Measurements from ENCODE around the gene CACNG6. TPM values are rescaled to one million over a fixed set of nuclear protein-coding genes. Genes with fewer than 3 reads are reported as not detected.

The CACNG6 gene
- total RNA-seq, 1 donor, result under 0.01 TPM

DNA sequence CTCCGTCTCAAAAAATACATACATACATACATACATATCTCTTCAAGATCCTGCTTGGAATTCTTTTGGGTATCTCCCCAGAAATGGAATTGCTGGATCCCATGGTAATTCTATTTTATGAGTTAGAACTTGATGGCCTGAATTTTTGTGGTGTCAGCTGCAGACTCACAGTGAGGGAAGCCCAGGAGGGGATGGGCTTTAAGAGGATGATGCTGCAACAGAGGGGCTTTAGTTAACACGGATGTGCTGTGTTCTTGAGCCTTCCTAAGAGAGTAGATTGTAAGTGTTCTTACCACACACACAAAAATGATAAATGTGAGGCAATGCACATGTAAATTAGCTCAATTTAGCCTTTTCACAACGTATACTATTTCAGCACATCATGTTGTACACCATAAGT is 31.8 kb downstream of the CACNG6 start:
- peak; percentile 93 for DNase-seq (ENCODE audit: low read depth)
- H3K4me3 ChIP-seq (ENCODE audit: low read depth, low read length), result no peak overlapping the region
- TF ChIP-seq, protein P1, sequence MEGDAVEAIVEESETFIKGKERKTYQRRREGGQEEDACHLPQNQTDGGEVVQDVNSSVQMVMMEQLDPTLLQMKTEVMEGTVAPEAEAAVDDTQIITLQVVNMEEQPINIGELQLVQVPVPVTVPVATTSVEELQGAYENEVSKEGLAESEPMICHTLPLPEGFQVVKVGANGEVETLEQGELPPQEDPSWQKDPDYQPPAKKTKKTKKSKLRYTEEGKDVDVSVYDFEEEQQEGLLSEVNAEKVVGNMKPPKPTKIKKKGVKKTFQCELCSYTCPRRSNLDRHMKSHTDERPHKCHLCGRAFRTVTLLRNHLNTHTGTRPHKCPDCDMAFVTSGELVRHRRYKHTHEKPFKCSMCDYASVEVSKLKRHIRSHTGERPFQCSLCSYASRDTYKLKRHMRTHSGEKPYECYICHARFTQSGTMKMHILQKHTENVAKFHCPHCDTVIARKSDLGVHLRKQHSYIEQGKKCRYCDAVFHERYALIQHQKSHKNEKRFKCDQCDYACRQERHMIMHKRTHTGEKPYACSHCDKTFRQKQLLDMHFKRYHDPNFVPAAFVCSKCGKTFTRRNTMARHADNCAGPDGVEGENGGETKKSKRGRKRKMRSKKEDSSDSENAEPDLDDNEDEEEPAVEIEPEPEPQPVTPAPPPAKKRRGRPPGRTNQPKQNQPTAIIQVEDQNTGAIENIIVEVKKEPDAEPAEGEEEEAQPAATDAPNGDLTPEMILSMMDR (IDR thresholded peaks at IDR 0.05; ENCODE audit: insufficient read depth, low read depth, low read length), result no peak

DNA sequence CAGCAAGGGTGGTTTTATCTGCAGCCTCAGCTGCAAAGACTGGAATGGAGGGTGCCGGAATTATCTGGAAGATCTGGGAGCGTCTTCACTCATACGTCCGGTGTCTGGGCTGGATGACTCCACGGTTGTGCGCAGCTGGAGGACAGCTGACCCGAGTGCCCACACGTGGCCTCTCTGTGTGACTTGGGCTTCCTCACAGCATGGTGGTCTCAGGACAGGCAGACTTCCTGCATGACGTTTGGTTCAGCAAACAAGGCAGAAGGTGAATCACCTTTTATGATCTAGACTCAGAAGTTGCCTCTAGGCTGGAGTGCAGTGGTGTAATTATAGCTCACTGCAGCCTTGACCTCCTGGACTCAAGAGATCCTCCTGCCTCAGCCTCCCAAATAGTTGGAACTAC is 33.2 kb downstream of the CACNG6 start:
- TF ChIP-seq, protein P1 (IDR thresholded peaks at IDR 0.05; ENCODE audit: insufficient read depth, low read depth, low read length), result no peak
- H3K4me3 ChIP-seq (ENCODE audit: low read depth, low read length), result no peak overlapping the region
- no peak for DNase-seq (ENCODE audit: low read depth)

DNA sequence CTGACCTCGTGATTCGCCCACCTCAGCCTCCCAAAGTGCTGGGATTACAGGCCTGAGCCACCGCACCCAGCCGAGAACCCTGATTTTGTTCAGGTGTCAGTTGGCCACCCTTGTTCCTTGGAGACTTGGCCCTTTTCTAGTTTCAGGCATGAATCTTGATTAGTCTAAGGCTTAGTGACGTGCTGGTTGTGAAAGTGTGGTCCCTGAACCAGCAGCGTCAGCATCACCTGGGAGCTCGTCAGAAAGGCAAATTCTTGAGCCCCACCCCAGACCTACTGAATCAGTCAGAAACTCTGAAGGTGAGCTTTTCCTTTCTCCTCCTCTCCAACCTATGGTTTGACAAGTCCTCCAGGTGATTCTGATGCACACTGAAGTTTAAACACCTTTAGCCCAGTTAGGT is 35.2 kb downstream of the CACNG6 start:
- TF ChIP-seq, protein P1 (IDR thresholded peaks at IDR 0.05; ENCODE audit: insufficient read depth, low read depth, low read length), result no peak
- no peak for DNase-seq (ENCODE audit: low read depth)
- H3K4me3 ChIP-seq (ENCODE audit: low read depth, low read length), result no peak overlapping the region

DNA sequence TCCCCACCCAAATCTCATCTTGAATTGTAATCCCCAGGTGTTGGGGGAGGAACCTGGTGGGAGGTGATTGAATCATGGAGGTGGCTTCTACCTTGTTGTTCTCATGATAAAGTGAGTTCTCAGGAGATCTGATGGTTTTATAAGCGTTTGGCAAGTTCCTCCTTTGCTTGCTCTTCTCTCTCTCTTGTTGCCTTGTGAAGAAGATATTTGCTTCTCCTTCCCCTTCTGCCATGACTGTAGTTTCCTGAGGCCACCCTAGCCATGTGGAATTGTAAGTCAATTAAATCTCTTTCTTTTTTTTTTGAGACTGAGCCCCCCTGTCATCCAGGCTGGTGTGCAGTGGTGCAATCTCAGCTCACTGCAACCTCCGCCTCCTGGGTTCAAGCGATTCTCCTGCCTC is 37.9 kb downstream of the CACNG6 start:
- TF ChIP-seq, protein P1 (IDR thresholded peaks at IDR 0.05; ENCODE audit: insufficient read depth, low read depth, low read length), result no peak
- H3K4me3 ChIP-seq (ENCODE audit: low read depth, low read length), result no peak overlapping the region
- DNase-seq (ENCODE audit: low read depth), result no peak

DNA sequence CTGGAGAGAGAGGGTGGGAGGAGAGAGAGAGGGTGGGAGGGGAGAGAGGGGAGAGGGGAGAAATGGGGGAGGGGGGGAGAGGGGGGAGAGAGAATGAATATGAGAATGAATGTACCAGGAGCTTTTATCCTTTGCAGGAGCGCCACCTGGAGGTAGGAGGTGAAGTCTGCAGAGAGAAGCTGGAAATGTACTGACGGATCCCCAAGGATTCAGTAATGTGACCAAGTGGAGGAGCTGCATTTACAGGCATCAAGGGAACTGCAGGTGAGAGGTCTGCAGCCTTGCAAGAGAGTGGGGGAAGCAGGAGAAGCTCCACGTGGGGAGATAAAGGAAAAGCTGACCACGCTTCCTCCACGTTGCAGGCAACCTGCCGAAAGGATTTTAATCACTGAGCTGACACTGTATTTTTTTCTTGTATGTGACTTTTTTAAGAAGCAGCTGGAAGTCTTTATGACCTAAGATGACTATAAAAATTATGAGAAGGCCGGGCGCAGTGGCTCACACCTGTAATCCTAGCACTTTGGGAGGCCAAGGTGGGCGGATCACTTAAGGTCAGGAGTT is 38.6 kb downstream of the CACNG6 start:
- no peak overlapping the region for H3K4me3 ChIP-seq (ENCODE audit: low read depth, low read length)
- TF ChIP-seq, protein P1 (IDR thresholded peaks at IDR 0.05; ENCODE audit: insufficient read depth, low read depth, low read length), result peak; percentile 76
- DNase-seq (ENCODE audit: low read depth), result peak; percentile 78

DNA sequence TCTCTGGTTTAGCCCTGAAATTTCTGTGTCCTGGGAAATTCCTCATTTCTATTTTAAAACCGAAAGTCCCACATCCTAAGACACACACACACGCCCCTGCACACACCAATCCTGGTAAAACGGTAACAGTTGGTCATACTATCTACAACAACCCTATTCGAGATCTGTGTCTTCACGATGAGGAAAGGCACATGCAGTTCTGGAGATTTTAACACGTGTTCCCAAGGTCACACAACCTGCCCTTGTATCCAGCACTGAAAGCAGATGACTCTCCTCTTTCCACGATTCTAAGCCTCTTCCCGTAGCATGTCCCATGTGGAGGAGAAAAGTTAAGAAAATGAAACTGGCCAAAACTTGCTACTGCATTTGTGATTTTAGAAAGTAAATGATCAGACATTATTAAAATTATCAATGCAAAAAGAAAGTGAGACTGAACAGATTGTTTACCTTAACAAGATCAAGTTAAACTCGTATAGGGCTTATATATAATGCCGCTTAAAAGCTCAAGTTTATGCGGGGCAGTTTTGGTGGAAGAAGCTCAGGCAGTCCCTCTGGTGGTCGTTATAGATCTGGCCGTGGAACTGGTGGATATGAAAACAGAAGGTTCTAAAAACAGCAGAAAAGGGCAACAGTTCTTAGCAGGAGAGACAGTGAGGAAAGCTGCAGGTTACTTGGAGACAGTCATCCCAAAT is 39.6 kb downstream of the CACNG6 start:
- peak overlapping the region; percentile 34 for H3K4me3 ChIP-seq (ENCODE audit: low read depth, low read length)
- TF ChIP-seq, protein P1 (IDR thresholded peaks at IDR 0.05; ENCODE audit: insufficient read depth, low read depth, low read length), result peak; percentile 75
- DNase-seq (ENCODE audit: low read depth), result peak; percentile 49

All from fibroblast of villous mesenchyme (primary cell).